SU-DHL-6 (cell line): Measurements from ENCODE around the gene RBMS1.

Experiments
- CTCF ChIP-seq: fragments of 200-600 bp; sonication (generic); IDR thresholded peaks from one replicate; pipeline ENCODE4 v1.5.1; 2017; ENCODE audit warnings: antibody characterized with exemption, mild to moderate bottlenecking, low read length, moderate library complexity; ENCODE audit not compliant: insufficient read depth, poor library complexity, severe bottlenecking
- EZH2phosphoT487 ChIP-seq: fragments of 200-600 bp; sonication (generic), shearing (Covaris generic); conservative IDR thresholded peaks from 2 replicates; pipeline ENCODE4 v1.6.1; 2018; ENCODE audit warnings: mild to moderate bottlenecking, antibody characterized with exemption, low read length, moderate library complexity, mixed read lengths

- TF ChIP-seq CTCF (no peak), EZH2phosphoT487 (no peak)
These were observed 41.4 kb upstream of the RBMS1 start for GRCh38 chr2:160534996-160535395.
